Fibroblast of lung (primary cell): ENCODE results near the gene RPS6KA4. TPM values are rescaled to one million over a fixed set of nuclear protein-coding genes. Genes with fewer than 3 reads are reported as not detected.
"Not testable (repeated sequence)": the region's sequence is repeated elsewhere in the genome, so short reads cannot be mapped to it uniquely, and the experiment has no call there.

Experiments used
- DNase-seq, 2 donors: peaks; one replicate each; pipeline versions ENCODE4 v3.0.0 to v3.0.0-alpha.2; 2010; ENCODE audit warnings: low read depth in 2 of 2
- H2AFZ ChIP-seq: 2 replicates; pipeline ENCODE4 v1.5.1; 2012; ENCODE audit warnings: low read length, control low read depth, inconsistent platforms
- H3K27ac ChIP-seq: 2 replicates; pipeline ENCODE4 v1.5.1; 2011; ENCODE audit warnings: low read length, control low read depth; ENCODE audit not compliant: insufficient read depth
- H3K27me3 ChIP-seq: 2 replicates; pipeline ENCODE4 v1.5.1; 2011; ENCODE audit warnings: mild to moderate bottlenecking, low read length; ENCODE audit not compliant: control insufficient read depth, insufficient read depth
- H3K36me3 ChIP-seq: 2 replicates; pipeline ENCODE4 v1.5.1; 2011; ENCODE audit warnings: low read length; ENCODE audit not compliant: control insufficient read depth, insufficient read depth
- H3K4me1 ChIP-seq: 2 replicates; pipeline ENCODE4 v1.5.1; 2011; ENCODE audit warnings: low read length; ENCODE audit not compliant: control insufficient read depth, insufficient read depth; ENCODE audit errors: extremely low read depth
- H3K4me2 ChIP-seq: 2 replicates; pipeline ENCODE4 v1.5.1; 2011; ENCODE audit warnings: low read length, control low read depth; ENCODE audit not compliant: insufficient read depth; ENCODE audit errors: extremely low read depth
- H3K4me3 ChIP-seq, 4 experiments: fragments of 200-600 bp in 1 of 4; sonication (generic) in 1 of 4; replicated peaks in 1 of 4; 2 replicates each; pipeline ENCODE4 v1.5.1; 2011 to 2016; ENCODE audit warnings: low read length in 4 of 4, low read depth in 3 of 4, mild to moderate bottlenecking in 3 of 4, control low read depth in 2 of 4, inconsistent platforms in 1 of 4, mixed read lengths in 1 of 4; ENCODE audit not compliant: insufficient read depth in 1 of 4; ENCODE audit errors: control extremely low read depth in 1 of 4
- H3K79me2 ChIP-seq: 2 replicates; pipeline ENCODE4 v1.5.1; 2012; ENCODE audit warnings: mild to moderate bottlenecking, low read length, inconsistent platforms; ENCODE audit not compliant: control insufficient read depth, insufficient read depth
- H3K9ac ChIP-seq: 2 replicates; pipeline ENCODE4 v1.5.1; 2011; ENCODE audit warnings: mild to moderate bottlenecking, low read length, control low read depth; ENCODE audit not compliant: insufficient read depth
- H3K9me3 ChIP-seq: 2 replicates; pipeline ENCODE4 v1.5.1; 2012; ENCODE audit warnings: low read depth, low read length; ENCODE audit not compliant: control insufficient read depth, insufficient read depth
- H4K20me1 ChIP-seq: 2 replicates; pipeline ENCODE4 v1.5.1; 2011; ENCODE audit warnings: low read length; ENCODE audit not compliant: control insufficient read depth, insufficient read depth; ENCODE audit errors: extremely low read depth
- CTCF ChIP-seq, 2 donors: IDR thresholded peaks in 1 of 2; conservative IDR thresholded peaks in 1 of 2; 1 replicate in 1 of 2; 2 replicates in 1 of 2; pipeline ENCODE4 v1.5.1; 2011 to 2012; ENCODE audit warnings: low read length in 2 of 2, control low read depth in 1 of 2, inconsistent platforms in 1 of 2, low read depth in 1 of 2, mild to moderate bottlenecking in 1 of 2
- EZH2 ChIP-seq: IDR thresholded peaks from 2 replicates; pipeline ENCODE4 v1.5.1; 2012; ENCODE audit warnings: low read length, control low read depth, mild to moderate bottlenecking; ENCODE audit errors: missing control alignments
- polyA plus RNA-seq, 2 donors: library from polyadenylated mRNA; depleted of rRNA in 1 of 2; stranded (reverse) in 1 of 2; unstranded in 1 of 2; fragments of >200 nt; gene quantifications; 2 replicates each; pipeline ENCODE4 v1.2.1, GENCODE V29; 2011 to 2012; ENCODE audit warnings: missing spikeins in 1 of 2
- total RNA-seq: library from RNA; depleted of rRNA; stranded (reverse); fragments of >200 nt; gene quantifications from 2 replicates; pipeline ENCODE4 v1.2.1, GENCODE V29; 2014

Gene RPS6KA4
- total and polyA plus RNA-seq, 2 donors (not counting 1 experiment from before 2014, with no cell fraction given), result 15.9 to 27.6 TPM

GRCh38 chr11:64321533-64321932, 37.4 kb upstream of the RPS6KA4 start:
- no peak overlapping the region for H3K4me2 ChIP-seq
- peak in 1 of 2 donors; percentile 76 for DNase-seq
- no peak overlapping the region for H2AFZ ChIP-seq
- H3K27ac ChIP-seq, result no peak overlapping the region
- H3K9ac ChIP-seq, result no peak overlapping the region
- H3K4me3 ChIP-seq, result no peak overlapping the region
- H3K79me2 ChIP-seq, result peaks cover 8% of the 10 kb centered on the region
- no peaks in the 10 kb centered on the region for H4K20me1 ChIP-seq
- no peaks in the 10 kb centered on the region for H3K4me1 ChIP-seq
- H3K27me3 ChIP-seq, result no peaks in the 10 kb centered on the region
- peaks cover 5% of the 10 kb centered on the region for H3K36me3 ChIP-seq
- H3K9me3 ChIP-seq, result no peaks in the 10 kb centered on the region
- TF ChIP-seq CTCF (conservative IDR thresholded peaks at IDR 0.05 in 1 of 2, IDR thresholded peaks at IDR 0.05 in 1 of 2; ENCODE audit: low read depth in 1 of 2, low read length in 2 of 2), result no peak
- TF ChIP-seq EZH2, result no peak

DNA sequence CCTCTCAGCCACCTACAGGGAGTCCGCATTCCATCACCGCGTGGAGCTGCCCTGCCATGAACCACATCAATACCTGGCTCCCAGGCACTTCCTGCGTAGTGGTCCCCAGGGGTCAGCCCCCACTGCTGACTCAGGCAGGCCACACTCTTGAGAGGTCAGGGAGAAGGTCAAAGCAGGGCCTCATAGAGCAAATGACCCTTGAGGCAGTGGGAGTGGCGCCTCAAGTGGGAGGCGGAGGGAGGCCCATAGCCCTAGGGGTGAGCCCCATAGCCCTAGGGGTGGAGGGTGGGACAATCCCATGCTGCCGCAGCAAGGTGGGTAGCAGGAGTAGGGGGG, 36.1 kb upstream of the RPS6KA4 start:
- Histone ChIP-seq H3K79me2 (peaks cover 4% of the 10 kb centered on the region), H3K36me3 (peaks cover 5% of the 10 kb centered on the region), H2AFZ (no peak overlapping the region), H3K4me2 (no peak overlapping the region), H3K9ac (no peak overlapping the region), H4K20me1 (no peaks in the 10 kb centered on the region), H3K4me1 (no peaks in the 10 kb centered on the region), H3K27me3 (no peaks in the 10 kb centered on the region), H3K9me3 (no peaks in the 10 kb centered on the region), H3K4me3 (no peak overlapping the region), H3K27ac (no peak overlapping the region)
- DNase-seq, result no peak
- TF ChIP-seq EZH2 (no peak), CTCF (conservative IDR thresholded peaks at IDR 0.05 in 1 of 2, IDR thresholded peaks at IDR 0.05 in 1 of 2; ENCODE audit: low read depth in 1 of 2, low read length in 2 of 2) (no peak)

GRCh38 chr11:64323373-64323772, 35.6 kb upstream of the RPS6KA4 start:
- Histone ChIP-seq H3K4me2 (no peak overlapping the region), H4K20me1 (no peaks in the 10 kb centered on the region), H3K36me3 (peaks cover 5% of the 10 kb centered on the region), H3K9me3 (no peaks in the 10 kb centered on the region), H3K4me3 (no peak overlapping the region), H3K27me3 (no peaks in the 10 kb centered on the region), H2AFZ (no peak overlapping the region), H3K27ac (no peak overlapping the region), H3K9ac (no peak overlapping the region), H3K4me1 (no peaks in the 10 kb centered on the region), H3K79me2 (peaks cover 1% of the 10 kb centered on the region)
- no peak for DNase-seq
- TF ChIP-seq EZH2 (no peak), CTCF (conservative IDR thresholded peaks at IDR 0.05 in 1 of 2, IDR thresholded peaks at IDR 0.05 in 1 of 2; ENCODE audit: low read depth in 1 of 2, low read length in 2 of 2) (no peak)

DNA sequence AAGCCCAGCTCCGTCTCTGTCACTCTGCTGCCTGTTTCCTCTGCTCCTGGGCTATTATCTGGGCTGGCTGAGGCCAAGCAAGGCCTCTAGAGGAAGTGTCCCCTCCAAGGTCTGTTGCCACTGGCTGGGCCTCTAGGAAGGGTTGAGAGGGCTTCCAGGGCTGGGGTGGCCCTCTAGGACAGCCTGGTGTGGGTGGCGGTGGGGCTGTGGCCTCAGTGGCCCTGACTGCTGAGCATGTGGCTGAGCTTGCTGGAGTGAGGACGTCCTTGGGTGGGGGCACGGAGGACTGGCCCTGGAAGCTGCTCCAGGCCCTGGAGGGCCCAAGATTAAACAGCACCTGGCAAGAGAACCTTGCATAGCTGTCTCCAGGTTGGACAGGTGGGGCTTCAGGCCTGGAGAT, 35.0 kb upstream of the RPS6KA4 start:
- H3K9me3 ChIP-seq, H2AFZ ChIP-seq, H4K20me1 ChIP-seq, H3K9ac ChIP-seq, H3K27me3 ChIP-seq, H3K36me3 ChIP-seq, H3K4me1 ChIP-seq, H3K4me3 ChIP-seq, DNase-seq, H3K27ac ChIP-seq, H3K4me2 ChIP-seq, H3K79me2 ChIP-seq: not testable (repeated sequence)
